ENCODE results near the gene BMP5. TPM values are rescaled to one million over a fixed set of nuclear protein-coding genes. Genes with fewer than 3 reads are reported as not detected.

Gene BMP5
- total and polyA plus RNA-seq, 9 of the 15 experiments (the other 6 are each of a cell fraction or from before 2014, with no cell fraction given): not detected

- Histone ChIP-seq H3K36me3 (ENCODE audit: control insufficient read depth, insufficient read depth, low read length) (no peaks in the 10 kb centered on the region), H3K27ac (ENCODE audit: extremely low read depth, low read depth, low read length) (no peak overlapping the region), H3K9me1 (ENCODE audit: control insufficient read depth, insufficient read depth, low read length) (no peaks in the 10 kb centered on the region), H3K4me1 (replicated peaks in 1 of 2; ENCODE audit: control insufficient read depth in 2 of 2, insufficient read depth in 2 of 2, low read length in 2 of 2) (no peaks in the 10 kb centered on the region), H3K9ac (ENCODE audit: insufficient read depth in 1 of 2, low read depth in 2 of 2, low read length in 2 of 2) (no peak overlapping the region), H3K4me2 (ENCODE audit: insufficient read depth, low read length) (no peak overlapping the region), H3K4me3 (no peak overlapping the region), H3K79me2 (ENCODE audit: control insufficient read depth, insufficient read depth, low read length) (no peaks in the 10 kb centered on the region), H2AFZ (ENCODE audit: low read depth, low read length) (no peak overlapping the region), H3K9me3 (replicated peaks; ENCODE audit: control insufficient read depth, insufficient read depth, low read depth, low read length) (no peaks in the 10 kb centered on the region; the same call in 1 of the 2 replicates), H3K27me3 (ENCODE audit: control insufficient read depth in 2 of 2, insufficient read depth in 2 of 2, low read length in 2 of 2) (no peaks in the 10 kb centered on the region), H4K20me1 (replicated peaks; ENCODE audit: control insufficient read depth, insufficient read depth, low read length) (no peaks in the 10 kb centered on the region)
- intact Hi-C loops (cut with micrococcal nuclease) (no loop called here), in situ Hi-C loops (cut with MboI) (no loop called here)
- POLR2A ChIA-PET: no interaction called here
- FAIRE-seq (no peak), ATAC-seq (no peak), DNase-seq (ENCODE audit: extremely low read depth in 1 of 4, low spot score in 3 of 4) (no peak)
- 2% methylated on average over 5 of the region's 5 CpGs for WGBS (ENCODE audit: insufficient coverage, low coverage, missing lambda C conversion rate)
- TF ChIP-seq FOXJ3 (CRISPR knock-in tag; IDR thresholded peaks at IDR 0.05): no peak
- no peak for TF ChIP-seq MTF1 (CRISPR knock-in tag; IDR thresholded peaks at IDR 0.05; ENCODE audit: borderline replicate concordance)
- no peak for TF ChIP-seq CSDE1 (IDR thresholded peaks at IDR 0.05)
- TF ChIP-seq ZNF197 (CRISPR knock-in tag; IDR thresholded peaks at IDR 0.05; ENCODE audit: low read depth): no peak
- TF ChIP-seq KDM5B (IDR thresholded peaks at IDR 0.05; ENCODE audit: insufficient replicate concordance, low read depth, low read length): no peak
- TF ChIP-seq RFX5 (IDR thresholded peaks at IDR 0.05; ENCODE audit: low read depth, low read length): no peak
- no peak for TF ChIP-seq POLR2AphosphoS2 (IDR thresholded peaks at IDR 0.05; ENCODE audit: low read length)
- TF ChIP-seq ZNF324 (CRISPR knock-in tag; IDR thresholded peaks at IDR 0.05): no peak
- no peak for TF ChIP-seq HES1 (IDR thresholded peaks at IDR 0.05; ENCODE audit: low read depth)
- no peak for TF ChIP-seq ZBTB2 (IDR thresholded peaks at IDR 0.05)
- TF ChIP-seq, protein P1, sequence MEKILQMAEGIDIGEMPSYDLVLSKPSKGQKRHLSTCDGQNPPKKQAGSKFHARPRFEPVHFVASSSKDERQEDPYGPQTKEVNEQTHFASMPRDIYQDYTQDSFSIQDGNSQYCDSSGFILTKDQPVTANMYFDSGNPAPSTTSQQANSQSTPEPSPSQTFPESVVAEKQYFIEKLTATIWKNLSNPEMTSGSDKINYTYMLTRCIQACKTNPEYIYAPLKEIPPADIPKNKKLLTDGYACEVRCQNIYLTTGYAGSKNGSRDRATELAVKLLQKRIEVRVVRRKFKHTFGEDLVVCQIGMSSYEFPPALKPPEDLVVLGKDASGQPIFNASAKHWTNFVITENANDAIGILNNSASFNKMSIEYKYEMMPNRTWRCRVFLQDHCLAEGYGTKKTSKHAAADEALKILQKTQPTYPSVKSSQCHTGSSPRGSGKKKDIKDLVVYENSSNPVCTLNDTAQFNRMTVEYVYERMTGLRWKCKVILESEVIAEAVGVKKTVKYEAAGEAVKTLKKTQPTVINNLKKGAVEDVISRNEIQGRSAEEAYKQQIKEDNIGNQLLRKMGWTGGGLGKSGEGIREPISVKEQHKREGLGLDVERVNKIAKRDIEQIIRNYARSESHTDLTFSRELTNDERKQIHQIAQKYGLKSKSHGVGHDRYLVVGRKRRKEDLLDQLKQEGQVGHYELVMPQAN (IDR thresholded peaks at IDR 0.05; ENCODE audit: borderline replicate concordance): no peak
- no peak for TF ChIP-seq MEF2D (tag; conservative IDR thresholded peaks at IDR 0.05; ENCODE audit: low read depth)
- no peak for TF ChIP-seq RBFOX2 (IDR thresholded peaks at IDR 0.05; ENCODE audit: low read depth, low read length)
- no peak for TF ChIP-seq ZNF253 (CRISPR knock-in tag; conservative IDR thresholded peaks at IDR 0.05)
- TF ChIP-seq KDM2B (CRISPR knock-in tag; IDR thresholded peaks at IDR 0.05): no peak
- TF ChIP-seq, protein P2, sequence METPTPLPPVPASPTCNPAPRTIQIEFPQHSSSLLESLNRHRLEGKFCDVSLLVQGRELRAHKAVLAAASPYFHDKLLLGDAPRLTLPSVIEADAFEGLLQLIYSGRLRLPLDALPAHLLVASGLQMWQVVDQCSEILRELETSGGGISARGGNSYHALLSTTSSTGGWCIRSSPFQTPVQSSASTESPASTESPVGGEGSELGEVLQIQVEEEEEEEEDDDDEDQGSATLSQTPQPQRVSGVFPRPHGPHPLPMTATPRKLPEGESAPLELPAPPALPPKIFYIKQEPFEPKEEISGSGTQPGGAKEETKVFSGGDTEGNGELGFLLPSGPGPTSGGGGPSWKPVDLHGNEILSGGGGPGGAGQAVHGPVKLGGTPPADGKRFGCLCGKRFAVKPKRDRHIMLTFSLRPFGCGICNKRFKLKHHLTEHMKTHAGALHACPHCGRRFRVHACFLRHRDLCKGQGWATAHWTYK (CRISPR knock-in tag; IDR thresholded peaks at IDR 0.05): no peak
- CTCF ChIA-PET (ENCODE audit: low intra/inter-chr PET ratio): no interaction called here
- no TSS peak for BruUV-seq (replicated peaks)
These were observed 44.4 kb upstream of the BMP5 start for GRCh38 chr6:55919716-55920308.

All from K562 (cell line).